K562 (cell line): ENCODE results near the gene TPK1.

Source experiments
- CHD2 ChIP-seq: IDR thresholded peaks from 2 replicates; pipeline ENCODE4 v1.6.1; 2011; ENCODE audit warnings: low read depth, low read length
- CTCF ChIP-seq, 3 experiments: IDR thresholded peaks in 2 of 3; conservative IDR thresholded peaks in 1 of 3; 2 replicates each; pipeline ENCODE4 v1.5.1; 2011 to 2012; ENCODE audit warnings: low read length in 3 of 3, mild to moderate bottlenecking in 3 of 3, control low read depth in 2 of 3, improper control_type of control experiment in 1 of 3, inconsistent platforms in 1 of 3, low read depth in 1 of 3, mixed read lengths in 1 of 3, moderate library complexity in 1 of 3; ENCODE audit not compliant: insufficient read depth in 2 of 3
- EGR1 ChIP-seq: fragments of 450-650 bp; conservative IDR thresholded peaks from 2 replicates; pipeline ENCODE4 v1.6.1; 2017; ENCODE audit warnings: mild to moderate bottlenecking
- EP300 ChIP-seq: IDR thresholded peaks from 2 replicates; pipeline ENCODE4 v1.6.1; 2012; ENCODE audit warnings: low read length, improper control_type of control experiment
- ESRRB ChIP-seq: fragments of 250-450 bp; sonication (Bioruptor Pico); IDR thresholded peaks from 2 replicates; pipeline ENCODE4 v1.5.0; 2020; ENCODE audit warnings: mild to moderate bottlenecking, moderate library complexity, borderline replicate concordance
- HNRNPL ChIP-seq: fragments of 200-400 bp; formaldehyde crosslinking; IDR thresholded peaks from 2 replicates; pipeline ENCODE4 v1.6.1; 2017; ENCODE audit warnings: low read depth, mild to moderate bottlenecking, low read length
- MAZ ChIP-seq, 2 experiments: fragments of 450-650 bp in 1 of 2; sonication (generic) in 1 of 2; formaldehyde crosslinking; IDR thresholded peaks in 1 of 2; conservative IDR thresholded peaks in 1 of 2; 2 replicates each; pipeline versions ENCODE4 v1.4.0 to v1.5.0; 2020; ENCODE audit warnings: mild to moderate bottlenecking in 1 of 2, missing genetic modification reagents in 1 of 2
- POLR2AphosphoS5 ChIP-seq: IDR thresholded peaks from 2 replicates; pipeline ENCODE4 v1.6.1; 2011; ENCODE audit warnings: mild to moderate bottlenecking, low read depth, low read length, moderate library complexity; ENCODE audit not compliant: control insufficient read depth, insufficient read depth
- REST ChIP-seq, 2 experiments: fragments of 450-650 bp; formaldehyde crosslinking in 1 of 2; IDR thresholded peaks; 2 replicates each; pipeline versions ENCODE4 v1.4.0 to v1.6.1; 2014 to 2020; ENCODE audit warnings: mild to moderate bottlenecking in 2 of 2, borderline replicate concordance in 1 of 2, low read depth in 1 of 2
- SMARCE1 ChIP-seq: fragments of 450-650 bp; IDR thresholded peaks from 2 replicates; pipeline ENCODE4 v1.7.1; 2016; ENCODE audit warnings: mild to moderate bottlenecking
- ZBTB2 ChIP-seq: fragments of 450-650 bp; IDR thresholded peaks from 2 replicates; pipeline ENCODE4 v1.6.1; 2016; ENCODE audit warnings: antibody characterized with exemption

- no peak for TF ChIP-seq SMARCE1
- no peak for TF ChIP-seq CHD2
- no peak for TF ChIP-seq EP300
- no peak for TF ChIP-seq EGR1
- no peak for TF ChIP-seq REST (IDR thresholded peaks at IDR 0.05; ENCODE audit: borderline replicate concordance)
- no peak for TF ChIP-seq REST (CRISPR knock-in tag; IDR thresholded peaks at IDR 0.05; ENCODE audit: low read depth)
- TF ChIP-seq MAZ (CRISPR knock-in tag; conservative IDR thresholded peaks at IDR 0.05 in 1 of 2, IDR thresholded peaks at IDR 0.05 in 1 of 2) = no peak
- TF ChIP-seq ZBTB2 = no peak
- TF ChIP-seq CTCF (IDR thresholded peaks at IDR 0.05 in 2 of 3, conservative IDR thresholded peaks at IDR 0.05 in 1 of 3; ENCODE audit: insufficient read depth in 2 of 3, low read depth in 1 of 3, low read length in 3 of 3) = no peak
- no peak for TF ChIP-seq HNRNPL
- TF ChIP-seq POLR2AphosphoS5 = no peak
- no peak for TF ChIP-seq ESRRB (CRISPR knock-in tag)
Measured at GRCh38 chr7:144470078-144470477, 365.8 kb downstream of the TPK1 start.
